Measurements from ENCODE around the gene TMEM183A. TPM values are rescaled to one million over a fixed set of nuclear protein-coding genes. Genes with fewer than 3 reads are reported as not detected.

Gene TMEM183A
- polyA plus RNA-seq, 1 of the 3 experiments (the other 2 are of a cell fraction): 47.9 TPM

DNA sequence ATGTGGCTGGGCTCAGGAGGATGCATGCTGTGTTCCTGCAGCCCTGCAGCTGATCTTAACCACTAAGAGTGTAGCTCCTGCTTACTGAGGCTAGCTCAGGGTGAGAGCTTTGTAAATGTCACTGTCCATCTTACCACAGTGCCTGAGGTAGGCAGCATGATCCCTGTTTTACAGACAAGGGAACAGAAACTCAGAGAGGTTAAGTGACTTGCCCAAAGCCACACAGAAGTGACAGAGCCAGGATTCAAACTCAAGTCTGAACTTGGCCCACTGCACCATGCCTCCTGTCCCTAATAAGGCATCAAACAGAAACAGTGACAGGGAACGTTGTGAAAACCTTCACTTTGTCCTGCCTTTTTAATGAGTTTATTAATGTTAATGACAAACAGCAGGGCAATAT, 47.0 kb downstream of the TMEM183A start:
- Histone ChIP-seq H4K20me1 (ENCODE audit: insufficient read depth) (no peaks in the 10 kb centered on the region), H3K27me3 (ENCODE audit: insufficient read depth) (no peaks in the 10 kb centered on the region), H3K9ac (no peak overlapping the region), H3K36me3 (replicated peaks in 1 of 2; ENCODE audit: control insufficient read depth in 1 of 2, insufficient read depth in 2 of 2, low read length in 1 of 2) (no peaks in the 10 kb centered on the region), H3K27ac (ENCODE audit: low read depth in 2 of 2, low read length in 1 of 2) (no peak overlapping the region), H3K79me2 (ENCODE audit: insufficient read depth) (no peaks in the 10 kb centered on the region), H2AFZ (ENCODE audit: low read depth) (no peak overlapping the region), H3K9me2 (no peaks in the 10 kb centered on the region), H3K4me2 (no peak overlapping the region), H3F3A (replicated peaks; ENCODE audit: insufficient read depth) (no peaks in the 10 kb centered on the region), H3K4me3 (ENCODE audit: low read depth in 2 of 2, low read length in 1 of 2) (no peak overlapping the region), H3K4me1 (ENCODE audit: control insufficient read depth in 1 of 2, insufficient read depth in 2 of 2, low read depth in 1 of 2, low read length in 1 of 2) (peaks cover 0 to 34% of the 10 kb centered on the region in 2 experiments; a peak in 1 of 4 replicates), H3K9me3 (no peaks in the 10 kb centered on the region)
- no peak for DNase-seq
- ChIA-PET CTCF (interaction anchor here (0.8 to 13.2 kb wide), 9 partner anchors 10 to 215 kb away, joined by 3 to 131 read pairs (median 10); partner anchors contain the start of gene PPFIA4), POLR2A (no interaction called here)
- no peak for TF ChIP-seq RFX5 (IDR thresholded peaks at IDR 0.05; ENCODE audit: low read length)
- no peak for TF ChIP-seq SIN3A (IDR thresholded peaks at IDR 0.05; ENCODE audit: borderline replicate concordance, low read depth, low read length)
- no peak for TF ChIP-seq GABPA (IDR thresholded peaks at IDR 0.05; ENCODE audit: low read depth)
- no peak for TF ChIP-seq GATA2 (CRISPR knock-in tag; IDR thresholded peaks at IDR 0.05)
- TF ChIP-seq MXI1 (IDR thresholded peaks at IDR 0.05; ENCODE audit: low read depth, low read length): no peak
- TF ChIP-seq, protein P1, sequence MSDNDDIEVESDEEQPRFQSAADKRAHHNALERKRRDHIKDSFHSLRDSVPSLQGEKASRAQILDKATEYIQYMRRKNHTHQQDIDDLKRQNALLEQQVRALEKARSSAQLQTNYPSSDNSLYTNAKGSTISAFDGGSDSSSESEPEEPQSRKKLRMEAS (IDR thresholded peaks at IDR 0.05; ENCODE audit: low read depth): no peak
- no peak for TF ChIP-seq RXRA (IDR thresholded peaks at IDR 0.05; ENCODE audit: borderline replicate concordance, low read depth)
- no peak for TF ChIP-seq RCOR1 (IDR thresholded peaks at IDR 0.05; ENCODE audit: low read length)
- TF ChIP-seq, protein P2, sequence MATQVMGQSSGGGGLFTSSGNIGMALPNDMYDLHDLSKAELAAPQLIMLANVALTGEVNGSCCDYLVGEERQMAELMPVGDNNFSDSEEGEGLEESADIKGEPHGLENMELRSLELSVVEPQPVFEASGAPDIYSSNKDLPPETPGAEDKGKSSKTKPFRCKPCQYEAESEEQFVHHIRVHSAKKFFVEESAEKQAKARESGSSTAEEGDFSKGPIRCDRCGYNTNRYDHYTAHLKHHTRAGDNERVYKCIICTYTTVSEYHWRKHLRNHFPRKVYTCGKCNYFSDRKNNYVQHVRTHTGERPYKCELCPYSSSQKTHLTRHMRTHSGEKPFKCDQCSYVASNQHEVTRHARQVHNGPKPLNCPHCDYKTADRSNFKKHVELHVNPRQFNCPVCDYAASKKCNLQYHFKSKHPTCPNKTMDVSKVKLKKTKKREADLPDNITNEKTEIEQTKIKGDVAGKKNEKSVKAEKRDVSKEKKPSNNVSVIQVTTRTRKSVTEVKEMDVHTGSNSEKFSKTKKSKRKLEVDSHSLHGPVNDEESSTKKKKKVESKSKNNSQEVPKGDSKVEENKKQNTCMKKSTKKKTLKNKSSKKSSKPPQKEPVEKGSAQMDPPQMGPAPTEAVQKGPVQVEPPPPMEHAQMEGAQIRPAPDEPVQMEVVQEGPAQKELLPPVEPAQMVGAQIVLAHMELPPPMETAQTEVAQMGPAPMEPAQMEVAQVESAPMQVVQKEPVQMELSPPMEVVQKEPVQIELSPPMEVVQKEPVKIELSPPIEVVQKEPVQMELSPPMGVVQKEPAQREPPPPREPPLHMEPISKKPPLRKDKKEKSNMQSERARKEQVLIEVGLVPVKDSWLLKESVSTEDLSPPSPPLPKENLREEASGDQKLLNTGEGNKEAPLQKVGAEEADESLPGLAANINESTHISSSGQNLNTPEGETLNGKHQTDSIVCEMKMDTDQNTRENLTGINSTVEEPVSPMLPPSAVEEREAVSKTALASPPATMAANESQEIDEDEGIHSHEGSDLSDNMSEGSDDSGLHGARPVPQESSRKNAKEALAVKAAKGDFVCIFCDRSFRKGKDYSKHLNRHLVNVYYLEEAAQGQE (IDR thresholded peaks at IDR 0.05; ENCODE audit: low read depth, low read length): no peak
- TF ChIP-seq, protein P3, sequence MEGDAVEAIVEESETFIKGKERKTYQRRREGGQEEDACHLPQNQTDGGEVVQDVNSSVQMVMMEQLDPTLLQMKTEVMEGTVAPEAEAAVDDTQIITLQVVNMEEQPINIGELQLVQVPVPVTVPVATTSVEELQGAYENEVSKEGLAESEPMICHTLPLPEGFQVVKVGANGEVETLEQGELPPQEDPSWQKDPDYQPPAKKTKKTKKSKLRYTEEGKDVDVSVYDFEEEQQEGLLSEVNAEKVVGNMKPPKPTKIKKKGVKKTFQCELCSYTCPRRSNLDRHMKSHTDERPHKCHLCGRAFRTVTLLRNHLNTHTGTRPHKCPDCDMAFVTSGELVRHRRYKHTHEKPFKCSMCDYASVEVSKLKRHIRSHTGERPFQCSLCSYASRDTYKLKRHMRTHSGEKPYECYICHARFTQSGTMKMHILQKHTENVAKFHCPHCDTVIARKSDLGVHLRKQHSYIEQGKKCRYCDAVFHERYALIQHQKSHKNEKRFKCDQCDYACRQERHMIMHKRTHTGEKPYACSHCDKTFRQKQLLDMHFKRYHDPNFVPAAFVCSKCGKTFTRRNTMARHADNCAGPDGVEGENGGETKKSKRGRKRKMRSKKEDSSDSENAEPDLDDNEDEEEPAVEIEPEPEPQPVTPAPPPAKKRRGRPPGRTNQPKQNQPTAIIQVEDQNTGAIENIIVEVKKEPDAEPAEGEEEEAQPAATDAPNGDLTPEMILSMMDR (IDR thresholded peaks at IDR 0.05): no peak
- TF ChIP-seq EZH2phosphoT487 (IDR thresholded peaks at IDR 0.05; ENCODE audit: borderline replicate concordance, low read depth): no peak
- TF ChIP-seq JUND (IDR thresholded peaks at IDR 0.05): no peak
- no peak for TF ChIP-seq MEF2A (IDR thresholded peaks at IDR 0.05; ENCODE audit: borderline replicate concordance, low read depth)
- TF ChIP-seq RAD21 (IDR thresholded peaks at IDR 0.05; ENCODE audit: low read length): no peak
- no peak for TF ChIP-seq ELF1 (IDR thresholded peaks at IDR 0.05)
- WGBS (ENCODE audit: low lambda C conversion rate): 42% methylated on average over 1 of the region's 1 CpG

Data from SK-N-SH (cell line).